Measurements from ENCODE around the gene PMPCA.

Gene PMPCA

DNA sequence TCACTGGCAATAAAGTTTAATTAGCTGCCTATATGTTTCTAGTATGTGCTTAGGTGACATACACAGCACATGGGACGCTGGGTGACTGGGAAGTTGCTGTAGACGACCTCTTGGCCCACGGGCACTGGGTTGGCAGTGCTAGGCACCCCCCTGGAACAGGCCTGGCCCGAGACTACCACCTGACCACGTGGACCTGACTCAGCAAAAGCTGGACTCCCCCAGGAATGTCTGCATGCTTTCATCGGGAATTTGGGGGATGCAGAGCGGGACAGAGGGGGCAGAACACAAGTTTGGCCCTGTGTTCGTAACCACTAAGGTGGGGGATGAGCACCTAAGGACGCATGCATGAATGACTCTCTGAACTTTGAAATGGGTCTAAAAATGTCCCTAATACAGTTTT lies 45.8 kb downstream of the PMPCA start:
- DNase-seq (ENCODE audit: low read depth) = no peak

GRCh38 chr9:136457326-136457725 lies 46.9 kb downstream of the PMPCA start:
- no peak for DNase-seq (ENCODE audit: low read depth)

DNA sequence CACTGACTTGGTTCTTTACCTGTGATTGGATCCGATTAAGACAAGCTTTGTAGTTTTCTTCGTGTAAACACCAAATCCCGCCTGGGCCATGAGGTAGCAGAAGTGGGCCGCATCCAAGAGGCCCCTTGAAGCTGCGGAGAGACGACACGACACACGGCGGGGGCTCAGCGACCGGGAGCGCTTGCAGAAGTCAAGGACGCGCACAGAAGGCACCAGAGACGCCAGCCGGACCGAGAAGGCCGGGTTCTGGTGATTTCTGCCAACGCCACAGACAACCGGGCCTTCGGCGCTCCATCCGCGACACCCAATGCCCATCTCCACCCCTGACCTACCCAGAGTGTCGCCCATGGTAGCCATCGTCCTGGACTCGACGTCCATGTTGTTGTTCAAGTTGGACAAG lies 49.0 kb downstream of the PMPCA start:
- no peak for DNase-seq (ENCODE audit: low read depth)

DNA sequence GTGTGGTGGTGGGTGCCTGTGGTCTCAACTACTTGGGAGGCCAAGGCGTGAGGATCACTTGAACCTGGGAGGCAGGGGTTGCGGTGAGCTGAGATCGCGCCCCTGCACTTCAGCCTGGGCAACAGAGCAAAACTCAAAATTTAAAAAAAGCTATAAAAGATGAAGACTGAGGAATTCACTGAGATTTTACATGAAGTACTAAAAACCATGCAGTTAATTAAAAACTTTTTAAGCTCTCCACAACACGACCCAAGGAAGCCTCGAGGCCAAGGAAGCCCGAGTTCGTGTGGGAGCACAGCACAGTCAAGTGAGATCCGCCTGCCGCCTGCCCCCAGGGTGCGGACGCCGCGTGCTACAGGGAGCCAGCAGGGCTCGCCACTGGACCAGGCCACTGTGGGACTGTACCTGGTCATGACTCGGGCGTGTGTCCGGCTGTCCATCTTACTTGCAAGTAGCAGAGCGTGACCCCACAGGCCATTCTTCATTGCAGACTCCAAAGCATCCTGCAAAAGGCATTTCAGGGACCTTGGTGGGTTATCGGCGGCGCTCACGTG lies 50.4 kb downstream of the PMPCA start:
- no peak for DNase-seq (ENCODE audit: low read depth)

GRCh38 chr9:136462664-136463063 lies 52.2 kb downstream of the PMPCA start:
- no peak for DNase-seq (ENCODE audit: low read depth)

- no peak for DNase-seq (ENCODE audit: low read depth)
Measured at GRCh38 chr9:136463578-136463977, 53.1 kb downstream of the PMPCA start.

GRCh38 chr9:136464241-136464640 lies 53.8 kb downstream of the PMPCA start:
- no peak for DNase-seq (ENCODE audit: low read depth)

DNA sequence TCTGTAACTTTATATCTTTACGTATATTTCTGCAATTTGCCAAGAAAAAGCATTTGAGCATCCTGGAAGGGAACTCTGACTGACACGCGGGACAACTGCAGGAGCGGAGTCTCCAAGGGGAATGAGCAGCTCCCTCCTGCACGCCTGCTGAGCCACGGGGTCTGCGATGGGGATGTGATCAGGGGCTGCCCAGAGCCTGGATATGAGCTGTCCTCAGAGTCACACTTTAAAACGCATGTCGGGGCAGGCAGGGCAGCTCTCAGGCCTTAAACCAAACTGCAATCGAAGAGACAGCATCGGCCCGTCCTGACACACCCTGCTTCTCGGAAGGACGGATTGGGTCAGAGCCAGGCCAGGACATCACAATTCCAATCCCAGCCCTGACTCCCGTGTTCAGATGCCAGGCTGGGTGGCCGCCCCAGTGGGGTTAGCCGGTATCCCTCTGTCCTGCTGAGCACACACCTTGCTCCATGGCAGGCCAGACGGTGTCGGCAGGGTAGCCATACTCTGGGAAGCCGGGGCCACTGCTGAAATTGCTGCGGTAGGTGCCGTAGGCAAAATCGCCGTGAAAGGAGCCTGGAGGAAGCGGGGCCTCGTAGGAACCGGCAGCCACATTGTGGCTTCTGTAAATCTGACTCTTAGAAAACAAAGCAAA lies 55.2 kb downstream of the PMPCA start:
- DNase-seq (ENCODE audit: low read depth) = no peak

DNA sequence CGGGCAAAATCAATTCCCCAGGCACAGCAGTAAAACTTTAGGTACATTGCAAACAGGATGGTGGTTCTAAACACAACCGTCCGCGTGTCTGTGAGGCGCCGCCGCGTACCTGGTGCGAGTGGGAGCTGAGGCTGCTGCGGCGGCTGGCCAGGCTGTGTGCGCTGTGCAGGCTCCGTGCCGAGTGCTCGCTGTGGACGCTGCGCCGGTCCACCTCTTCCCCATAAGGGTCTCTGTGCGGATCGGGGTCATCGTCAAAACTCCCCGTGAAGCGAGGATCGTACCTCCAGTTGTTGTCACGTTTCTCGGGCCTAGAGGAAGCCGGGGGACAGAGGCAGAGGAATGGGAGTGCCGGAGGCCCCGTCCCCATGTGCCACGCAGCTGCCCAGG lies 55.7 kb downstream of the PMPCA start:
- no peak for DNase-seq (ENCODE audit: low read depth)

DNA sequence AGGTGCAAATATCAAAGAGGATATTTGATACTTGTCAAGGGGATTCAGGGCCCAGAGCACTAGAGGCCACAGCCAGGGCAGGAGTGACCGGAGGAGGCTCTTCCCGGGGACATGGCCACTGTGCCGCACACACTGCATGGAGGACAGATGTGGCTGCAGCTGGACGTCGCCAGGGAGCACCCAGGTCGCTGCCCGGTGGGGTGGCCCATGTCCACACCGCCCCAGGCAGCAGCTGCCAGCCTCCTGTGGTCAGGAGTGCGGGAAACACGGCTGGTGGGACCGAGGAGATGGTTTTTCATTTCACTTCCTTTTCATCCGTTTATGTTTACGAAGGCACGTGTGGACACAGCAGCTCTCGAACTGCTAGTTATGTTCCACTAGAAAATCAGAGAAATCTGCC lies 57.3 kb downstream of the PMPCA start:
- DNase-seq (ENCODE audit: low read depth) = no peak

- no peak for DNase-seq (ENCODE audit: low read depth)
Measured at GRCh38 chr9:136470356-136470755, 59.9 kb downstream of the PMPCA start.

DNA sequence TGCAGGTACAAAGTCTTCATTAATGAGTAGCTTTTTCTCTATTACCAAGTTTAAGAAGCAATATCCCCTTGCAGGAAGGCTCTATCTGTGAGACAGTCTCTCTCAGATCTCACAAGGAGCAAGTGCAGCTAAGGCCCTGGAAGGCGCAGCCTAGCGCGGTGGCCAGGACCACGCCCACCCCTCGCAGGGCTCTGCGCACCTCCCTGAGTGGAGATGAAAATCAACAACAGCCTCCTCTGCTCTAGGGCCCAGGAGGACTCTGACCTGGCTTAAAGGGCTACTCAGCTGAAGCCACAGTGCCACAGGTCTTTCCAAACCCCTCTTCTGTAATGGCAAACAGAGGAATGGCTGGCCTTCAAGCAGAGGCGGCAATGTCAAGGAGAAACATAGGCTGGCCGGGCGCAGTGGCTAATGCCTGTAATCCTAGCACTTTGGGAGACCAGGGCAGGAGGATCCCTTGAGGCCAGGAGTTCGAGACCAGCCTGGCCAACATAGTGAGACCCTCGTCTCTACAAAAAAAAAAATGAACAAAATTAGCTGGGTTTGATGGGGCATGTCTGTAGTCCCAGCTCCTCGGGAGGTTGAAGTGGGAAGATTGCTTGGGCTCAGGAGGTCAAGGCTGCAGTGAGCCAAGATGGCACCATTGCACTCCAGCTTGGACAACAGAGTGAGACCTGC lies 60.5 kb downstream of the PMPCA start:
- DNase-seq (ENCODE audit: low read depth) = no peak

DNA sequence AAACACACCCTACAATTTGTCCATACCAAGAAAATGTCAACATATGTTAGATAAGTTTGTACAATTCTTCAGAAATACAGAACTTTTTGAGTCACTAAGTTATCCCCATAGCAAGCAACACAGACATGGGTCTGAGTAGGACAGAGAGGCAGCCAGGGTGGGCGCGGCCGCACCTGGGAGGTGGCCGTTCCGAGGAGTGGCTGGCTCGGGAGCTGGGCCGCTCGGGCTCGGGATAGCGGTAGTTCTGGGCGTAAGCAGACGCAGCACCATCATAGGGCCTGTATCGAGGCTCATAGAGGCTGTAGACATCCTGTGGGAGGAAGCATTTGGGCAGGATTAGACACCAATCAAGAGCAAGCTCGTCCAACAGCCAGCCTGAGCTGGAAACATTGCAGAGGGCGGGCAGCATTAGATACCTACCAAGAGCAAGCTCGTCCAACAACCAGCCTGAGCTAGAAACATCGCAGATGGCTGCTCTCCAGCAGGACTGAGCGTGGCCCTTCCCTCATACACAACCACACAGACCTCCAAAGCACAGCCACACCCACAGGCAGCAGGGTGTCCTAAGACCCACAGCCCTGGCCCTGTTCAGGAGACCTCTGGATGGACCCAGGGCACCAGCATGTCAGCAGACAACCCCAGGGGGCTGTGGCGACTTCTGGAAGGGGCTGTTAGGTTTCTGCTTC lies 61.5 kb downstream of the PMPCA start:
- no peak for DNase-seq (ENCODE audit: low read depth)

DNA sequence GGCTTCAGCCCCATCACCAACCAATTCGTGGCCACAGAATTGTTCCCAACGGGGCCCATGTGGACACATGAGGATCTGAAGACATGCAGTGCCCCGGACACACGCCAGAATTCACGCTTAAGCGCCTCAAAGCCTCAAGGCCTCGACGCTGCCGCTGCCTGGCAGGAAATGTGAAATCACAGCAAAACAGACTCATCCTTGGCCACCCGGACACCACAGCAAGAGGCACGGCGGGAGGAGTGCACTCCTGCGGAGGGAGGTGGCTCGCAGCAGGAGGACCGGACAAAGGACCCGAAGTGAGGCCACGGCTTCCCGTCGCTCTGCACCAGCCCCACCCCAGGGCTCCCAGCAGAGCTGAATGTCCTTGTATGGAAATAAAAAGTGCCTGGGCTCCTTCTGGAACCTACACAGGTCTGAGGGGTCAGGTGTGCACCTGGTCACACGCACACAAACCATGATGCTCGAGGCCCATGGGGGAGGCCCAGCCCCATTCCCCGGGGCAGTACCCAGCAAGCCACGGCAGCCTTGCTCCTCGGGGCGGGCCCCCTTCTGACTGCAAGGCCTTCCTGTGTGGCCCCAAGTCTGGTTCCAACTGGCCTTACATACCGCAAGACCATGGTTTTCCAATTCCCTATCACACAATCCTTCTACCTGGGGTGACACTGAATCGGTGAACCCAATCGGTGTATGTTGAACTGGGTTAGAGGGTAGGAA lies 62.3 kb downstream of the PMPCA start:
- no peak for DNase-seq (ENCODE audit: low read depth)

DNA sequence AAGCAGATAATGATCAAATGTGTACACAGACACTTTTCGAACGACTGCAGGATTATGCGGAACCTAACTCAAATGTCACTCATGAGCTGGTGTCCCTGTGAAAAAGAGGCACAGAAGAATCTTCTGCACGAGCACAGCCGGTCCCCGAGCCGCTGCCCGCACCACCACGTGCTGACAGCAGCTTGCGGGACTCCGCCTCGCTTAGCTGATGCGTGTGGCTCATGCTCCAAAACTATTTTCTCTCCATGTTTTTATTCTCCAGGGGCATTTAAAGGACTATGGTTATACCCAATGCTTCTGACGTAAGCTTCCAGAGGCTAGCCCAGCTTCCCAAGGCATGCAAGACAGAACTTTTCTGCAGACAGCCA lies 62.9 kb downstream of the PMPCA start:
- no peak for DNase-seq (ENCODE audit: low read depth)
